Measurements from ENCODE around the gene FAIM2.

Gene FAIM2

GRCh38 chr12:49903700-49904423 is at the start of gene FAIM2:
FAIM2 (minus strand) TSS chr12:49903900; CDS start chr12:49903792, 108 bp downstream.
- peak; percentile 46 for DNase-seq

GRCh38 chr12:49953151-49953550 is 49.5 kb upstream of the FAIM2 start:
- DNase-seq: no peak

GRCh38 chr12:49952391-49953055 is 48.8 kb upstream of the FAIM2 start:
- DNase-seq: no peak

GRCh38 chr12:49951411-49952240 is 47.9 kb upstream of the FAIM2 start:
- no peak for DNase-seq

GRCh38 chr12:49950273-49951251 is 46.9 kb upstream of the FAIM2 start, which contains the start of gene AQP2:
AQP2 (plus strand) TSS chr12:49950737; CDS start chr12:49950831, 94 bp downstream.
- no peak for DNase-seq

- no peak for DNase-seq
Measured at GRCh38 chr12:49949866-49950265, 46.2 kb upstream of the FAIM2 start.

GRCh38 chr12:49948866-49949845 is 45.5 kb upstream of the FAIM2 start:
- DNase-seq: no peak

- no peak for DNase-seq
Measured at GRCh38 chr12:49947593-49948226, 44.0 kb upstream of the FAIM2 start.

GRCh38 chr12:49946497-49946896 is 42.8 kb upstream of the FAIM2 start:
- DNase-seq: no peak

GRCh38 chr12:49946086-49946485 is 42.4 kb upstream of the FAIM2 start:
- DNase-seq: no peak

GRCh38 chr12:49945394-49946080 is 41.8 kb upstream of the FAIM2 start:
- DNase-seq: peak; percentile 60

- DNase-seq: no peak
Measured at GRCh38 chr12:49944718-49945117, 41.0 kb upstream of the FAIM2 start.

- DNase-seq: no peak
Measured at GRCh38 chr12:49944046-49944445, 40.3 kb upstream of the FAIM2 start.

- no peak for DNase-seq
Measured at GRCh38 chr12:49943625-49943960, 39.9 kb upstream of the FAIM2 start.

- DNase-seq: no peak
Measured at GRCh38 chr12:49942921-49943624, 39.4 kb upstream of the FAIM2 start.

GRCh38 chr12:49942512-49942893 is 38.8 kb upstream of the FAIM2 start:
- no peak for DNase-seq

- peak; percentile 18 for DNase-seq
Measured at GRCh38 chr12:49941556-49942511, 38.1 kb upstream of the FAIM2 start.

- DNase-seq: no peak
Measured at GRCh38 chr12:49939707-49940106, 36.0 kb upstream of the FAIM2 start.

Data from NCI-H1694 treated with DMSO at 0.1 percent for 48 hours (cell line).